Liver (tissue), 9 donors: Measurements from ENCODE around the gene PRKCH. TPM values are rescaled to one million over a fixed set of nuclear protein-coding genes. Genes with fewer than 3 reads are reported as not detected.

Experiments used
- DNase-seq: peaks from one replicate; pipeline ENCODE4 v3.0.0-alpha.2; 2017; ENCODE audit warnings: low spot score
- H3K27ac ChIP-seq, 2 donors: one replicate each; pipeline ENCODE4 v1.7.0; 2013; ENCODE audit warnings: inconsistent platforms in 2 of 2, low read length in 2 of 2, control low read depth in 1 of 2, low read depth in 1 of 2, mild to moderate bottlenecking in 1 of 2
- H3K27me3 ChIP-seq, 4 donors: one replicate each; pipeline versions ENCODE4 v1.6.1 to v1.7.0; 2013; ENCODE audit warnings: low read length in 3 of 4, inconsistent platforms in 1 of 4, mild to moderate bottlenecking in 1 of 4, moderate library complexity in 1 of 4; ENCODE audit not compliant: control insufficient read depth in 4 of 4, insufficient read depth in 4 of 4
- H3K36me3 ChIP-seq, 4 donors: one replicate each; pipeline versions ENCODE4 v1.6.1 to v1.7.0; 2013; ENCODE audit warnings: low read length in 3 of 4, mild to moderate bottlenecking in 3 of 4, low read depth in 1 of 4, moderate library complexity in 1 of 4; ENCODE audit not compliant: control insufficient read depth in 4 of 4, insufficient read depth in 3 of 4
- H3K4me1 ChIP-seq, 4 donors: one replicate each; pipeline versions ENCODE4 v1.6.1 to v1.7.0; 2013; ENCODE audit warnings: low read length in 3 of 4, mild to moderate bottlenecking in 3 of 4, moderate library complexity in 1 of 4; ENCODE audit not compliant: control insufficient read depth in 4 of 4, insufficient read depth in 4 of 4
- H3K4me3 ChIP-seq, 3 donors: one replicate each; pipeline versions ENCODE4 v1.6.1 to v1.7.0; 2013; ENCODE audit warnings: low read length in 3 of 3, control low read depth in 1 of 3, low read depth in 1 of 3, mild to moderate bottlenecking in 1 of 3
- H3K9ac ChIP-seq, 2 donors: one replicate each; pipeline ENCODE4 v1.7.0; 2013; ENCODE audit warnings: low read length in 2 of 2, mild to moderate bottlenecking in 2 of 2, moderate library complexity in 2 of 2, control low read depth in 1 of 2, low read depth in 1 of 2
- H3K9me3 ChIP-seq, 4 donors: one replicate each; pipeline versions ENCODE4 v1.6.1 to v1.7.0; 2013; ENCODE audit warnings: low read length in 3 of 4; ENCODE audit not compliant: control insufficient read depth in 4 of 4
- EGR1 ChIP-seq, 2 donors: IDR thresholded peaks; 2 replicates each; pipeline ENCODE4 v1.6.1; 2016 to 2018; ENCODE audit warnings: antibody characterized with exemption in 2 of 2, low read depth in 2 of 2
- FOXA1 ChIP-seq: IDR thresholded peaks from 2 replicates; pipeline ENCODE4 v1.6.1; 2016; ENCODE audit warnings: antibody characterized with exemption
- FOXA2 ChIP-seq: IDR thresholded peaks from 2 replicates; pipeline ENCODE4 v1.6.1; 2016; ENCODE audit warnings: antibody characterized with exemption
- GABPA ChIP-seq, 2 donors: IDR thresholded peaks in 1 of 2; conservative IDR thresholded peaks in 1 of 2; 2 replicates each; pipeline ENCODE4 v1.6.1; 2016; ENCODE audit warnings: antibody characterized with exemption in 2 of 2, mild to moderate bottlenecking in 1 of 2, moderate library complexity in 1 of 2
- HNF4A ChIP-seq, 2 donors: conservative IDR thresholded peaks; 2 replicates each; pipeline ENCODE4 v1.6.1; 2016; ENCODE audit warnings: antibody characterized with exemption in 2 of 2, mild to moderate bottlenecking in 2 of 2
- HNF4G ChIP-seq: IDR thresholded peaks from 2 replicates; pipeline ENCODE4 v1.6.1; 2016; ENCODE audit warnings: antibody characterized with exemption
- JUND ChIP-seq, 2 donors: IDR thresholded peaks; 2 replicates each; pipeline ENCODE4 v1.6.1; 2016; ENCODE audit warnings: antibody characterized with exemption in 2 of 2
- NR2F2 ChIP-seq: IDR thresholded peaks from 2 replicates; pipeline ENCODE4 v1.6.1; 2016; ENCODE audit warnings: antibody characterized with exemption
- RAD21 ChIP-seq, 2 donors: IDR thresholded peaks; 2 replicates each; pipeline ENCODE4 v1.6.1; 2016; ENCODE audit warnings: antibody characterized with exemption in 2 of 2, mild to moderate bottlenecking in 2 of 2
- RXRA ChIP-seq, 2 donors: IDR thresholded peaks; 2 replicates each; pipeline ENCODE4 v1.6.1; 2017 to 2018; ENCODE audit warnings: antibody characterized with exemption in 2 of 2, mild to moderate bottlenecking in 1 of 2
- SP1 ChIP-seq: IDR thresholded peaks from 2 replicates; pipeline ENCODE4 v1.6.1; 2018; ENCODE audit warnings: antibody characterized with exemption, mild to moderate bottlenecking
- TAF1 ChIP-seq: conservative IDR thresholded peaks from 2 replicates; pipeline ENCODE4 v1.6.1; 2016; ENCODE audit warnings: antibody characterized with exemption, mild to moderate bottlenecking
- YY1 ChIP-seq: IDR thresholded peaks from 2 replicates; pipeline ENCODE4 v1.6.1; 2016; ENCODE audit warnings: antibody characterized with exemption, mild to moderate bottlenecking
- WGBS: extraction: QIAGEN DNeasy Blood & Tissue Kit; methylation state at CpG from one replicate; pipeline ENCODE4 v1.1.7; 2013; 5-methylcytosine and 5-hydroxymethylcytosine counted together
- polyA plus RNA-seq, 2 donors: library from polyadenylated mRNA; stranded (reverse) in 1 of 2; unstranded in 1 of 2; fragments of 200-250 nt in 1 of 2; fragments of >200 nt in 1 of 2; fragmentation: Nextera tagmentation in 1 of 2; extraction: Ambion mirVana in 1 of 2; gene quantifications; one replicate each; pipeline versions ENCODE4 v1.2.1 to v1.2.3, GENCODE V29; 2013 to 2015
- total RNA-seq, 2 donors: library from RNA; depleted of rRNA; stranded (reverse); fragments of >200 nt; gene quantifications; one replicate each; pipeline ENCODE4 v1.2.3, GENCODE V29; 2014
- TF ChIP-seq, protein P1 (sequence below): IDR thresholded peaks from 2 replicates; pipeline ENCODE4 v1.6.1; 2016; ENCODE audit warnings: antibody characterized with exemption
- TF ChIP-seq, protein P2 (sequence below): IDR thresholded peaks from 2 replicates; pipeline ENCODE4 v1.6.1; 2016; ENCODE audit warnings: antibody characterized with exemption, mild to moderate bottlenecking
- TF ChIP-seq, protein P3 (sequence below): fragments of 150-350 bp; IDR thresholded peaks from 2 replicates; pipeline ENCODE4 v1.5.1; 2017; ENCODE audit warnings: improper control_type of control experiment, low read depth, low read length; ENCODE audit not compliant: missing input control
- TF ChIP-seq, protein P4 (sequence below): IDR thresholded peaks from 2 replicates; pipeline ENCODE4 v1.6.1; 2016; ENCODE audit warnings: antibody characterized with exemption
- TF ChIP-seq, protein P5 (sequence below): IDR thresholded peaks from 2 replicates; pipeline ENCODE4 v1.6.1; 2016; ENCODE audit warnings: antibody characterized with exemption
- donor health status: healthy.
- donor health status: healthy.
- donor health status: healthy.
- donor health status: healthy.
- donor health status: healthy.

The PRKCH gene
- total and polyA plus RNA-seq, 4 donors = 3.9 to 13.7 (median 7.0) TPM

DNA sequence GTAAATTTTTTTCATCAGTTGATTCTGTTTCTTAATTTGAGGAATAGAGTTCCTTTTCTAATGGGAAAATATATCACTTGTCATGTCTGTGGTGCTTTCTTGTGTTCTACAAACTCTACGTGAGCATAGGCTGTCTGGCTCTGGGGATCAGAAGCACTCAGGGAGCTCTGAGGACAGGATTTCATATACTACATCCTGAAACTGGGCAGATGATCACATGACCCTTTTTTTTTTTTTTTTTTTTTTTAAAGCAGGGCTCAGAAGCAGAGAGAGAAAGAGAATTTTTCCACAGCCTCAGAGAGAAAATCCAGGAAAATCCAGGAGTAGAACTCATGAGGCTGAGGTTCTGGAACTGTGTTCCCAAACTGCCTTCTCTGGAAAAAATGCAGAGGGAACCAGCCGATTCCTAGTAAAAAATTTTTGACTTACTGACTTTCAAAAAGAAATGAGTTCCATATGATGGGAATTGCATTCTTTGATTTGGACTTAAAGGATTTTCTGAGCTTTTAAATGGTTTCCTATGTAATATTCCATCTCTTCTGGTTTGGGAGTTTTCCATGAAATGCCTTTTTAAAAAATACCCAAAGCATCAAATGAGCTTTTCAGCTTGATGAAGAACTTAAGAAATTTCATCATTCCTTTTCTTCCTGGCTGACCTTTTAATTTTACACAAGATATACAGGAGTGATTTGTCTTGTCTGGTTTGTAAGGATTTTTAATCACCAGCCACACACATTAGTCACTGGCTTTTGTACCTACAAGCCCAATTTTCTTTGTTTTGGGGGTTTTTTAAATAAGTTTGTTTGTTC lies 190.9 kb downstream of the PRKCH start:
- H3K4me3 ChIP-seq = no peak overlapping the region

DNA sequence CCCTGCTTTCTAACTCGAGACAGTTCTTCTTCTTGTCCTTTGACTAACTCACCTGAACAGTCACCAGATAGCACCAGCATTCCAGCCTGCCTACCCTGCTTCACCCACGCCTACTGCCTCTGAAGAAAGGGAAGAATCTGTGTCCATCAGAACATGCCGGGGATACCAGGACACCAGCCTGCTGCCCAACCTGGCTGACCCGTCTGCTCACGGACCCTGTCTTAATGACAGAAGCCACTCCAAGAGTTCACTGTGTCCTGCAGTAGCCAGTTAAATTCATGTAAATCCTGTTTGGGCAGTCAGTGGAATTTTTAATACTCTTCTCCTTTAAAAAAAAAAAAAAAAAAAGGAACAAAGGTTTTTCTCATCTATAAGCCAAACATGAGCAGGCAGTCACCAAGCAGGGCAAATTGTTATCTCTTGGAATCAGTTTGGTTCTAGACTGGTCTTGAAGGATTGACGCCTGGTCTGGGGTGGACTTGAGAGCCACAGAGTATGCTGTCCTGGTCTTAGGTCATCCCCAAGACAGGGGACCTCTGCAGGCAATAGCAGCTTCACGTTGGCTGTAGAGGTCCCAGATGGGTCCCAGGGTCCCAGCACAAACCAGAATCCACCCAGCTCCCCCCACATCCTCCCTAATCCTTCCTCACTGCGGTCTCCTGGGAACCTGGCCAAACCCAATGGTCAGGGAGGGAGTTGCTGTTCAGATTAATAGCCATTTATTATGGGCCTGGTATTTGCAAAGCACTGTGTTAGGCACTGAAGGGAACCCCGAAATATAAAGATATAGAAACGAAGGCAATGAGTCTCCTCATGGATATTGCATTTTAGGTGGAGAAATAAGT lies 192.8 kb downstream of the PRKCH start:
- no peak overlapping the region for H3K27ac ChIP-seq
- no peak overlapping the region for H3K9ac ChIP-seq
- no peak for DNase-seq
- no peaks in the 10 kb centered on the region for H3K27me3 ChIP-seq
- no peaks in the 10 kb centered on the region for H3K9me3 ChIP-seq
- 76% methylated on average over 10 of the region's 10 CpGs for WGBS
- H3K4me1 ChIP-seq = peaks cover 0 to 14% (median 12%) of the 10 kb centered on the region in 4 donors
- no peak overlapping the region for H3K4me3 ChIP-seq
- no peaks in the 10 kb centered on the region for H3K36me3 ChIP-seq
- TF ChIP-seq YY1 (no peak), GABPA (IDR thresholded peaks at IDR 0.05 in 1 of 2, conservative IDR thresholded peaks at IDR 0.05 in 1 of 2) (no peak), FOXA1 (no peak), FOXA2 (no peak), RXRA (IDR thresholded peaks at IDR 0.05) (no peak), RAD21 (IDR thresholded peaks at IDR 0.05) (no peak), HNF4G (no peak), JUND (IDR thresholded peaks at IDR 0.05) (no peak), HNF4A (conservative IDR thresholded peaks at IDR 0.05) (no peak), EGR1 (IDR thresholded peaks at IDR 0.05; ENCODE audit: low read depth in 2 of 2) (no peak), SP1 (no peak), TAF1 (no peak), NR2F2 (no peak)
- TF ChIP-seq, protein P1, sequence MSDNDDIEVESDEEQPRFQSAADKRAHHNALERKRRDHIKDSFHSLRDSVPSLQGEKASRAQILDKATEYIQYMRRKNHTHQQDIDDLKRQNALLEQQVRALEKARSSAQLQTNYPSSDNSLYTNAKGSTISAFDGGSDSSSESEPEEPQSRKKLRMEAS = no peak
- TF ChIP-seq, protein P2, sequence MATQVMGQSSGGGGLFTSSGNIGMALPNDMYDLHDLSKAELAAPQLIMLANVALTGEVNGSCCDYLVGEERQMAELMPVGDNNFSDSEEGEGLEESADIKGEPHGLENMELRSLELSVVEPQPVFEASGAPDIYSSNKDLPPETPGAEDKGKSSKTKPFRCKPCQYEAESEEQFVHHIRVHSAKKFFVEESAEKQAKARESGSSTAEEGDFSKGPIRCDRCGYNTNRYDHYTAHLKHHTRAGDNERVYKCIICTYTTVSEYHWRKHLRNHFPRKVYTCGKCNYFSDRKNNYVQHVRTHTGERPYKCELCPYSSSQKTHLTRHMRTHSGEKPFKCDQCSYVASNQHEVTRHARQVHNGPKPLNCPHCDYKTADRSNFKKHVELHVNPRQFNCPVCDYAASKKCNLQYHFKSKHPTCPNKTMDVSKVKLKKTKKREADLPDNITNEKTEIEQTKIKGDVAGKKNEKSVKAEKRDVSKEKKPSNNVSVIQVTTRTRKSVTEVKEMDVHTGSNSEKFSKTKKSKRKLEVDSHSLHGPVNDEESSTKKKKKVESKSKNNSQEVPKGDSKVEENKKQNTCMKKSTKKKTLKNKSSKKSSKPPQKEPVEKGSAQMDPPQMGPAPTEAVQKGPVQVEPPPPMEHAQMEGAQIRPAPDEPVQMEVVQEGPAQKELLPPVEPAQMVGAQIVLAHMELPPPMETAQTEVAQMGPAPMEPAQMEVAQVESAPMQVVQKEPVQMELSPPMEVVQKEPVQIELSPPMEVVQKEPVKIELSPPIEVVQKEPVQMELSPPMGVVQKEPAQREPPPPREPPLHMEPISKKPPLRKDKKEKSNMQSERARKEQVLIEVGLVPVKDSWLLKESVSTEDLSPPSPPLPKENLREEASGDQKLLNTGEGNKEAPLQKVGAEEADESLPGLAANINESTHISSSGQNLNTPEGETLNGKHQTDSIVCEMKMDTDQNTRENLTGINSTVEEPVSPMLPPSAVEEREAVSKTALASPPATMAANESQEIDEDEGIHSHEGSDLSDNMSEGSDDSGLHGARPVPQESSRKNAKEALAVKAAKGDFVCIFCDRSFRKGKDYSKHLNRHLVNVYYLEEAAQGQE = no peak
- TF ChIP-seq, protein P3, sequence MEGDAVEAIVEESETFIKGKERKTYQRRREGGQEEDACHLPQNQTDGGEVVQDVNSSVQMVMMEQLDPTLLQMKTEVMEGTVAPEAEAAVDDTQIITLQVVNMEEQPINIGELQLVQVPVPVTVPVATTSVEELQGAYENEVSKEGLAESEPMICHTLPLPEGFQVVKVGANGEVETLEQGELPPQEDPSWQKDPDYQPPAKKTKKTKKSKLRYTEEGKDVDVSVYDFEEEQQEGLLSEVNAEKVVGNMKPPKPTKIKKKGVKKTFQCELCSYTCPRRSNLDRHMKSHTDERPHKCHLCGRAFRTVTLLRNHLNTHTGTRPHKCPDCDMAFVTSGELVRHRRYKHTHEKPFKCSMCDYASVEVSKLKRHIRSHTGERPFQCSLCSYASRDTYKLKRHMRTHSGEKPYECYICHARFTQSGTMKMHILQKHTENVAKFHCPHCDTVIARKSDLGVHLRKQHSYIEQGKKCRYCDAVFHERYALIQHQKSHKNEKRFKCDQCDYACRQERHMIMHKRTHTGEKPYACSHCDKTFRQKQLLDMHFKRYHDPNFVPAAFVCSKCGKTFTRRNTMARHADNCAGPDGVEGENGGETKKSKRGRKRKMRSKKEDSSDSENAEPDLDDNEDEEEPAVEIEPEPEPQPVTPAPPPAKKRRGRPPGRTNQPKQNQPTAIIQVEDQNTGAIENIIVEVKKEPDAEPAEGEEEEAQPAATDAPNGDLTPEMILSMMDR = no peak
- TF ChIP-seq, protein P4, sequence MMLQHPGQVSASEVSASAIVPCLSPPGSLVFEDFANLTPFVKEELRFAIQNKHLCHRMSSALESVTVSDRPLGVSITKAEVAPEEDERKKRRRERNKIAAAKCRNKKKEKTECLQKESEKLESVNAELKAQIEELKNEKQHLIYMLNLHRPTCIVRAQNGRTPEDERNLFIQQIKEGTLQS = no peak
- TF ChIP-seq, protein P5, sequence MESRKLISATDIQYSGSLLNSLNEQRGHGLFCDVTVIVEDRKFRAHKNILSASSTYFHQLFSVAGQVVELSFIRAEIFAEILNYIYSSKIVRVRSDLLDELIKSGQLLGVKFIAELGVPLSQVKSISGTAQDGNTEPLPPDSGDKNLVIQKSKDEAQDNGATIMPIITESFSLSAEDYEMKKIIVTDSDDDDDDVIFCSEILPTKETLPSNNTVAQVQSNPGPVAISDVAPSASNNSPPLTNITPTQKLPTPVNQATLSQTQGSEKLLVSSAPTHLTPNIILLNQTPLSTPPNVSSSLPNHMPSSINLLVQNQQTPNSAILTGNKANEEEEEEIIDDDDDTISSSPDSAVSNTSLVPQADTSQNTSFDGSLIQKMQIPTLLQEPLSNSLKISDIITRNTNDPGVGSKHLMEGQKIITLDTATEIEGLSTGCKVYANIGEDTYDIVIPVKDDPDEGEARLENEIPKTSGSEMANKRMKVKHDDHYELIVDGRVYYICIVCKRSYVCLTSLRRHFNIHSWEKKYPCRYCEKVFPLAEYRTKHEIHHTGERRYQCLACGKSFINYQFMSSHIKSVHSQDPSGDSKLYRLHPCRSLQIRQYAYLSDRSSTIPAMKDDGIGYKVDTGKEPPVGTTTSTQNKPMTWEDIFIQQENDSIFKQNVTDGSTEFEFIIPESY = no peak

More for the DNA sequence above, 190.9 kb downstream of the PRKCH start:
- Histone ChIP-seq H3K27ac (no peak overlapping the region), H3K9ac (no peak overlapping the region), H3K4me1 (peaks cover 0 to 2% (median under 1%) of the 10 kb centered on the region in 4 donors), H3K36me3 (no peaks in the 10 kb centered on the region), H3K9me3 (no peaks in the 10 kb centered on the region), H3K27me3 (no peaks in the 10 kb centered on the region)
- TF ChIP-seq, protein P3 = no peak
- TF ChIP-seq TAF1 (no peak), FOXA1 (no peak), RAD21 (IDR thresholded peaks at IDR 0.05) (no peak), GABPA (IDR thresholded peaks at IDR 0.05 in 1 of 2, conservative IDR thresholded peaks at IDR 0.05 in 1 of 2) (no peak)
- 75% methylated on average over 2 of the region's 2 CpGs for WGBS
- no peak for DNase-seq
